Prostate gland (tissue), 2 donors: Measurements from ENCODE around the gene CPOX. TPM values are rescaled to one million over a fixed set of nuclear protein-coding genes. Genes with fewer than 3 reads are reported as not detected.
"Not testable (repeated sequence)": the region's sequence is repeated elsewhere in the genome, so short reads cannot be mapped to it uniquely, and the experiment has no call there.

Experiments used
- DNase-seq: peaks from one replicate; pipeline ENCODE4 v3.0.0-alpha.2; 2019; ENCODE audit warnings: low spot score
- H3K27ac ChIP-seq, 2 donors: fragments of 200-600 bp; sonication (generic); 2 replicates each; pipeline ENCODE4 v1.5.1; 2017 to 2019
- H3K27me3 ChIP-seq: fragments of 200-600 bp; sonication (generic); replicated peaks from 2 replicates; pipeline ENCODE4 v1.5.1; 2019; ENCODE audit not compliant: insufficient read depth
- H3K36me3 ChIP-seq, 2 donors: fragments of 200-600 bp; sonication (generic); 1 replicate in 1 of 2; 2 replicates in 1 of 2; pipeline versions ENCODE4 v1.5.1 to v1.8.1; 2017 to 2019
- H3K4me1 ChIP-seq: fragments of 200-600 bp; sonication (generic); replicated peaks from 2 replicates; pipeline ENCODE4 v1.5.1; 2019
- H3K4me3 ChIP-seq, 2 donors: fragments of 200-600 bp; sonication (generic); 2 replicates each; pipeline ENCODE4 v1.5.1; 2017 to 2019
- H3K9me3 ChIP-seq: fragments of 200-600 bp; sonication (generic); 2 replicates; pipeline ENCODE4 v1.5.1; 2017
- POLR2A ChIP-seq: fragments of 450-650 bp; IDR thresholded peaks from one replicate; pipeline ENCODE4 v1.6.1; 2016; ENCODE audit warnings: antibody characterized with exemption, mild to moderate bottlenecking
- POLR2AphosphoS5 ChIP-seq: sonication (generic); formaldehyde crosslinking; IDR thresholded peaks from one replicate; pipeline ENCODE4 v1.6.1; 2017; ENCODE audit warnings: antibody characterized with exemption
- WGBS: methylation state at CpG from one replicate; pipeline ENCODE4 v1.1.5; 2018; 5-methylcytosine and 5-hydroxymethylcytosine counted together
- intact Hi-C: fragments of 100-400 bp; cut with DNase I; formaldehyde crosslinking; loops from one replicate; pipeline ENCODE4 v1.14.2; 2022
- total RNA-seq, 2 donors: library from RNA; depleted of rRNA; stranded (reverse); fragments of >200 nt; gene quantifications; one replicate each; pipeline ENCODE4 v1.1.0, GENCODE V29; 2016
- TF ChIP-seq, protein P1 (sequence below), 4 experiments: fragments of 200-600 bp in 2 of 4; fragments of 450-650 bp in 2 of 4; sonication (generic) in 2 of 4; IDR thresholded peaks; 1 replicate in 3 of 4; 2 replicates in 1 of 4; pipeline ENCODE4 v1.5.1; 2016 to 2019; ENCODE audit warnings: antibody characterized with exemption in 4 of 4, mild to moderate bottlenecking in 2 of 4, moderate library complexity in 2 of 4

The CPOX gene
- total RNA-seq, 2 donors from 2014 or later, result 25.3 to 25.6 TPM

DNA sequence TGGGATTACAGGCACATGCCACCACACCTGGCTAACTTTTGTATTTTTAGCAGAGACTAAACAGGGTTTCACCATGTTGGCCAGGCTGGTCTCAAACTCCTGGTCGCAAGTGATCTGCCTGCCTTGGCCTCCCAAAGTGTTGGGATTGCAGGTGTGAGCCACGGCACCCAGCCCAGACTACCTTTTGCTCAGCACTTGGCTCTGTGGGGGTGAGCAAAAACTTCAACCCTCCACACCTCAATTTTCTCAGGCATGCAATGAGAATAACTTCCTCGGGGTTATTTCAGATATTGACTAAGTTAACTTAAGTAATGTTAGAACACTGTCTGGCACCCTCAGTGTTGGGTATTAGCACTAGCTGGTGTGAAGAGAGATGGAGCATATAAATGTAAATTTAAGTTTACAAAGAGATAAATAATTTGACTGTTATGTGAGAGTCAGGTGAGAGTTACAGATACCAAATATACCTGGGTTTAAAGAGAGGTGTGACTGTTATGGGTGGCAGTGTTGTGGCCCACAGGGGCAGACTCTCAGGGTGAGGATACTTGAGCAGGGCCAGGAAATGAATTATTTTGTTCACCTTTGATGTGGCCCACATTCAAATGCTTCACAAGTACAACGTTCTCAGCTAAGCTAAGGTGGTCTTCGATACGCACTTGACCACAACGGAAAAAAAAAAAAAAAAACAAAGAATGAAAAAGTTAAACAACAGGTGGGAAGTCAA, 29.0 kb downstream of the CPOX start:
- intact Hi-C loops, result no loop called here
- Histone ChIP-seq H3K36me3 (no peaks in the 10 kb centered on the region), H3K27me3 (no peaks in the 10 kb centered on the region), H3K4me3 (no peak overlapping the region), H3K9me3 (no peaks in the 10 kb centered on the region), H3K27ac (no peak overlapping the region), H3K4me1 (no peaks in the 10 kb centered on the region)
- TF ChIP-seq POLR2AphosphoS5 (no peak), POLR2A (no peak)
- TF ChIP-seq, protein P1, sequence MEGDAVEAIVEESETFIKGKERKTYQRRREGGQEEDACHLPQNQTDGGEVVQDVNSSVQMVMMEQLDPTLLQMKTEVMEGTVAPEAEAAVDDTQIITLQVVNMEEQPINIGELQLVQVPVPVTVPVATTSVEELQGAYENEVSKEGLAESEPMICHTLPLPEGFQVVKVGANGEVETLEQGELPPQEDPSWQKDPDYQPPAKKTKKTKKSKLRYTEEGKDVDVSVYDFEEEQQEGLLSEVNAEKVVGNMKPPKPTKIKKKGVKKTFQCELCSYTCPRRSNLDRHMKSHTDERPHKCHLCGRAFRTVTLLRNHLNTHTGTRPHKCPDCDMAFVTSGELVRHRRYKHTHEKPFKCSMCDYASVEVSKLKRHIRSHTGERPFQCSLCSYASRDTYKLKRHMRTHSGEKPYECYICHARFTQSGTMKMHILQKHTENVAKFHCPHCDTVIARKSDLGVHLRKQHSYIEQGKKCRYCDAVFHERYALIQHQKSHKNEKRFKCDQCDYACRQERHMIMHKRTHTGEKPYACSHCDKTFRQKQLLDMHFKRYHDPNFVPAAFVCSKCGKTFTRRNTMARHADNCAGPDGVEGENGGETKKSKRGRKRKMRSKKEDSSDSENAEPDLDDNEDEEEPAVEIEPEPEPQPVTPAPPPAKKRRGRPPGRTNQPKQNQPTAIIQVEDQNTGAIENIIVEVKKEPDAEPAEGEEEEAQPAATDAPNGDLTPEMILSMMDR (IDR thresholded peaks at IDR 0.05), result no peak
- WGBS, result 73% methylated on average over 7 of the region's 7 CpGs
- no peak for DNase-seq

DNA sequence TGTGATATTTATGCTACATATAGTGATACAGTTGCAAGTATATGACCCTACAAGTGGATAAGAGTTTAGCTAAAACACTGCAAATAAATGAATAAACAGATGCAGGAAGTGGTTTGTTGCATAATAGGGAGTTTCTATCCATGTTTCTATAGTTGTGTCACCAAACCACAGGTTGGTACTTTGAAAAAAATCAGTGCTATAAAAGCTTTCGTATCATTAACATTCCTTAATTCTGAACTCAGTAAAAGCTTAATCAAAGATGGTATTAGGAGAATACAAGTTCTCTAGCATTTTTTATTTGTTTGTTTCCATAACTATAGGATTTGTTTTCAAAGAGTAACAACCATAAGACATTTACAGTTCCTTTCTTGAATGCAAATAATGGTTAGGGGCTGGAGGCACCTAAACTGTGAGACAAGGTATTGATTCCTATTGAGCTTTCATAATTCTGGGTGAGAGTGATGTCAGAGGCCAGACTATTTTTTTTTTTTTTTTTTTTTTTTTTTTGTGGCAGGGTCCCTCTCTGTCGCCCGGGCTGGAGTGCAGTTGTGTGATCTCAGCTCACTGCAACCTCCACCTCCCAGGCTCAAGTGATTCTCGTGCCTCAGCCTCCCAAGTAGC, 29.6 kb downstream of the CPOX start:
- no peak overlapping the region for H3K27ac ChIP-seq

DNA sequence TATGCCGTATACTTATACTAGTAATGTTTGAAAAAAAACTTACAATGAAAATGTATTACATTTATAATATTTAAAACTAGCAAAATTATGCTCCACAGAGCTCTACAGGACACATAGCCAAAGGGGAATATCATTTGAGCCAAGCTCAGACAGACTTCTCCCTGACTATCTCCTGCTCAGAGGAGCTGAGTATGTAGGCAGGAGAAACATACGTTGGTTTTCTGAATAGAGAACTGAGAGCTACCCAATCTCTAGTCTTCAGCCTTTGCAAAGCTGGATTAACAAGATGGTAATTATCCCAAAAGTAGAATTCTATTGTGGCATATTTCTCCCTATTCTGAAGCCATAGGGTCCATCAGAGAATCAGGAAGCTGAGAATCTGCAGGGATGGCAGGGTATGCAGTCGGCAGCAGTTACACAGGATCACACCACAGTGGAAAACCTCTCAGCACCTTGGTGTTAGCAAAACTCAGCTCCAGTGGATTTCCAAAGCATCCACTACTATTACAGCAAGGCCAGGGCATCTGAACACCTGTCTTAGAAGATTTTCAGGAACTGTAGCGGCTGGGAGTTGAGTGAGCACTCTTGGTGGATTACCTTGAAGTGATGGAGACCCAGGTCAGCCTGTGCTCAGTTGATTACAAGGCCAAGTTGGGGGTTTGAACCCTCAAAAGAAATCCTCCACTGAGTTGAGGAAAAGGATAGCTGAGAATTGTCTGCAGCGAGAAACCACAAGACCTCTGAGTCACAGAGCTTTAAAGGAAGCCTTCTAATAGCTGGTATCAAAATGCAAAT, 31.5 kb downstream of the CPOX start:
- TF ChIP-seq POLR2AphosphoS5 (no peak), POLR2A (no peak)
- TF ChIP-seq, protein P1 (IDR thresholded peaks at IDR 0.05), result no peak
- no peak for DNase-seq
- 88% methylated on average over 5 of the region's 5 CpGs for WGBS
- intact Hi-C loops, result no loop called here
- no peak overlapping the region for H3K27ac ChIP-seq
- no peak overlapping the region for H3K4me3 ChIP-seq
- H3K27me3 ChIP-seq, result no peaks in the 10 kb centered on the region
- no peaks in the 10 kb centered on the region for H3K4me1 ChIP-seq
- H3K36me3 ChIP-seq, result no peaks in the 10 kb centered on the region
- no peaks in the 10 kb centered on the region for H3K9me3 ChIP-seq

More for the DNA sequence above, 29.6 kb downstream of the CPOX start:
- Histone ChIP-seq H3K9me3 (no peaks in the 10 kb centered on the region), H3K4me1 (no peaks in the 10 kb centered on the region), H3K27me3 (no peaks in the 10 kb centered on the region), H3K4me3 (no peak overlapping the region), H3K36me3 (no peaks in the 10 kb centered on the region)
- intact Hi-C loops, result no loop called here
- DNase-seq, result no peak
- TF ChIP-seq POLR2A, result no peak
- TF ChIP-seq POLR2AphosphoS5, result no peak
- TF ChIP-seq, protein P1 (IDR thresholded peaks at IDR 0.05), result no peak
- WGBS, result 85% methylated on average over 4 of the region's 4 CpGs

DNA sequence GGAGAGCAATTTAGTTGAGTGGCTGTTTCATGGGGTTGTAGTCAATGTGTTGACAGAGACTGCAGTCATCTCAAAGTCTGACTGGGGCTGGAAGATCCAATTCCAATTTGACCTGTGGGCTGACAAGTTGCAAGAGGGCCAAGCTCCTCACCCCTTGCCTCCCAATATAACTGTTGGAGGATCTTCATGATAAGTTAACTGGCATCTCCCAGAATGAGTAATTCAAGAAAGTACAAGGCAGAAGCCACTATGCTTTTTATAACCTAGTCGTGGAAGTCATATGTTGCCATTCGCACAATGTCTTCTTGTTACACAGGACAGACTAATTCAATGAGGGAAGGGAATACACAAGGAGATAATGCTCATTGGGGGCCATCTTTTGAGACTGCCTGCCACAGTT, 32.5 kb downstream of the CPOX start:
- no peak overlapping the region for H3K4me3 ChIP-seq
- intact Hi-C loops, result no loop called here
- no peak overlapping the region for H3K27ac ChIP-seq
- no peak for TF ChIP-seq POLR2A
- TF ChIP-seq POLR2AphosphoS5, result no peak
- TF ChIP-seq, protein P1 (IDR thresholded peaks at IDR 0.05), result no peak
- H3K36me3 ChIP-seq, result no peaks in the 10 kb centered on the region
- H3K4me1 ChIP-seq, result no peaks in the 10 kb centered on the region
- DNase-seq, result no peak
- no peaks in the 10 kb centered on the region for H3K27me3 ChIP-seq
- 87% methylated on average over 2 of the region's 2 CpGs for WGBS
- no peaks in the 10 kb centered on the region for H3K9me3 ChIP-seq

DNA sequence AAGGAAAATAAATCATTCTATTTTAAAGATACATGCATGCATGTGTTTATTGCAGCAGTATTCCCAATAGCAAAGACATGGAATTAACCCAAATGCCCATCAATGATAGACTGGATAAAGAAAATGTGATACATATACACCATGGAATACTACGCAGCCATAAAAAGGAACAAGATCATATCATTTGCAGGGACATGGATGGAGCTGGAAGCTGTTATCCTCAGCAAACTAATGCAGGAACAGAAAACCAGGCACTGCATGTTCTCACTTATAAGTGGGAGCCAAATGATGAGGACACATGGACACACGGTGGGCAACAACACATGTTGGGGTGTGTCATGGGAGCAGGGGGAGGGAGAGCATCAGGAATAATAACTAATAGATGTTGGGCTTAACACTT, 33.6 kb downstream of the CPOX start:
- H3K27me3 ChIP-seq, intact Hi-C loops, H3K9me3 ChIP-seq, H3K36me3 ChIP-seq, H3K27ac ChIP-seq, H3K4me1 ChIP-seq, DNase-seq, H3K4me3 ChIP-seq: not testable (repeated sequence)
- WGBS, result 100% methylated on average over 2 of the region's 2 CpGs
